ENCODE data around the gene GARRE1. TPM values are rescaled to one million over a fixed set of nuclear protein-coding genes. Genes with fewer than 3 reads are reported as not detected.

Gene GARRE1
- total RNA-seq, 1 experiment from 2014 or later = 16.9 TPM

DNA sequence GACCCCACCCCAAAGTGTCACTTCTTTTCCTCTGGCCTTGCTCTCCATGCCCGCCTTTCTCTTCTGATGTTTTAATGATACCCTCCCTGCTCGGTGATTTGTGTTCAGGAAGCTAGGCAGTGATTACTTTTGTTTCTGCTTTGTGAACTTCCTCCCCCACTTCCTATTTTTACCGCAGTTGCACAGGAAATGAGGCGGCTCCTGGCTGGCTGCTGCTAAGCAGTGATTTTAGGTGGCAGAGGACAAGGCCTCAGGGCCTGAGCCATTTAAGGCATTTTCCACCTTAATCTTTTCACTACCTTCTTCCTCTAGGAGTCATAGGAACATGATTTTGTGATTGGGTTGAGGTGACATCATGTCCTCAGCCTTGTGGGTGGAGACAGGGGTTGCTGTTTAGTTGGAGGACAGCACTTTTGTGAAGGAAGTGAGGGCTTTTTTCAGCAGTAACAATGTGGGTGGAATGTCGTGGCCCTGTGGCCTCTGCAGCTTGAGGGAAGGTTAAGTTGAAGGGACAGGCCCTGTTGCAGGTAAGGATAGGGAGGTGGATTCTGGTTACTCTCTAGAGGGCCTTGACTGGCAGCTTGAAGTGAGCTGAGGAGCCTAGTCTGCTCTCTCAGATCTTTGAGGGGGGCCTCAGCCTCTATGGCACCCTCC is 15.7 kb downstream of the GARRE1 start:
- Histone ChIP-seq H3K36me3 (ENCODE audit: control insufficient read depth in 1 of 2, insufficient read depth in 2 of 2, low read length in 2 of 2) (no peaks in the 10 kb centered on the region), H3K9me2 (ENCODE audit: insufficient read depth) (no peaks in the 10 kb centered on the region), H3K4me3 (replicated peaks in 1 of 2; ENCODE audit: low read depth in 1 of 2, low read length in 2 of 2) (0 out of 4 replicates have a peak overlapping the region, but pooled peaks of 1 of the 2 experiments have one; percentile 3), H3K4me2 (ENCODE audit: low read length) (peak overlapping the region; percentile 42), H3K9ac (ENCODE audit: low read length) (peak overlapping the region; percentile 21), H3K27ac (ENCODE audit: low read depth, low read length) (peak overlapping the region; percentile 13), H2AFZ (ENCODE audit: low read depth, low read length, poor library complexity, severe bottlenecking) (no peak overlapping the region), H3K9me3 (ENCODE audit: control insufficient read depth in 1 of 2, insufficient read depth in 1 of 2, low read depth in 1 of 2, low read length in 2 of 2) (no peaks in the 10 kb centered on the region), H3K79me2 (ENCODE audit: insufficient read depth, low read length) (peaks cover 29% of the 10 kb centered on the region), H3K4me1 (ENCODE audit: control insufficient read depth in 1 of 2, insufficient read depth in 2 of 2, low read length in 2 of 2) (peaks cover 14 to 22% of the 10 kb centered on the region in 2 experiments), H3K27me3 (ENCODE audit: insufficient read depth, low read length) (no peaks in the 10 kb centered on the region), H4K20me1 (ENCODE audit: insufficient read depth) (no peaks in the 10 kb centered on the region)
- BruUV-seq (replicated peaks) = no TSS peak
- TF ChIP-seq, protein P1, sequence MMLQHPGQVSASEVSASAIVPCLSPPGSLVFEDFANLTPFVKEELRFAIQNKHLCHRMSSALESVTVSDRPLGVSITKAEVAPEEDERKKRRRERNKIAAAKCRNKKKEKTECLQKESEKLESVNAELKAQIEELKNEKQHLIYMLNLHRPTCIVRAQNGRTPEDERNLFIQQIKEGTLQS (IDR thresholded peaks at IDR 0.05) = no peak
- TF ChIP-seq ZFX (IDR thresholded peaks at IDR 0.05) = no peak
- no peak for TF ChIP-seq CBX3 (IDR thresholded peaks at IDR 0.05; ENCODE audit: low read depth)
- TF ChIP-seq RAD21 (IDR thresholded peaks at IDR 0.05; ENCODE audit: low read depth) = no peak
- TF ChIP-seq, protein P2, sequence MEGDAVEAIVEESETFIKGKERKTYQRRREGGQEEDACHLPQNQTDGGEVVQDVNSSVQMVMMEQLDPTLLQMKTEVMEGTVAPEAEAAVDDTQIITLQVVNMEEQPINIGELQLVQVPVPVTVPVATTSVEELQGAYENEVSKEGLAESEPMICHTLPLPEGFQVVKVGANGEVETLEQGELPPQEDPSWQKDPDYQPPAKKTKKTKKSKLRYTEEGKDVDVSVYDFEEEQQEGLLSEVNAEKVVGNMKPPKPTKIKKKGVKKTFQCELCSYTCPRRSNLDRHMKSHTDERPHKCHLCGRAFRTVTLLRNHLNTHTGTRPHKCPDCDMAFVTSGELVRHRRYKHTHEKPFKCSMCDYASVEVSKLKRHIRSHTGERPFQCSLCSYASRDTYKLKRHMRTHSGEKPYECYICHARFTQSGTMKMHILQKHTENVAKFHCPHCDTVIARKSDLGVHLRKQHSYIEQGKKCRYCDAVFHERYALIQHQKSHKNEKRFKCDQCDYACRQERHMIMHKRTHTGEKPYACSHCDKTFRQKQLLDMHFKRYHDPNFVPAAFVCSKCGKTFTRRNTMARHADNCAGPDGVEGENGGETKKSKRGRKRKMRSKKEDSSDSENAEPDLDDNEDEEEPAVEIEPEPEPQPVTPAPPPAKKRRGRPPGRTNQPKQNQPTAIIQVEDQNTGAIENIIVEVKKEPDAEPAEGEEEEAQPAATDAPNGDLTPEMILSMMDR (IDR thresholded peaks at IDR 0.05 in 2 of 3, conservative IDR thresholded peaks at IDR 0.05 in 1 of 3; ENCODE audit: borderline replicate concordance in 1 of 3, insufficient read depth in 1 of 3, low read depth in 2 of 3, low read length in 2 of 3) = no peak
- TF ChIP-seq, protein P3, sequence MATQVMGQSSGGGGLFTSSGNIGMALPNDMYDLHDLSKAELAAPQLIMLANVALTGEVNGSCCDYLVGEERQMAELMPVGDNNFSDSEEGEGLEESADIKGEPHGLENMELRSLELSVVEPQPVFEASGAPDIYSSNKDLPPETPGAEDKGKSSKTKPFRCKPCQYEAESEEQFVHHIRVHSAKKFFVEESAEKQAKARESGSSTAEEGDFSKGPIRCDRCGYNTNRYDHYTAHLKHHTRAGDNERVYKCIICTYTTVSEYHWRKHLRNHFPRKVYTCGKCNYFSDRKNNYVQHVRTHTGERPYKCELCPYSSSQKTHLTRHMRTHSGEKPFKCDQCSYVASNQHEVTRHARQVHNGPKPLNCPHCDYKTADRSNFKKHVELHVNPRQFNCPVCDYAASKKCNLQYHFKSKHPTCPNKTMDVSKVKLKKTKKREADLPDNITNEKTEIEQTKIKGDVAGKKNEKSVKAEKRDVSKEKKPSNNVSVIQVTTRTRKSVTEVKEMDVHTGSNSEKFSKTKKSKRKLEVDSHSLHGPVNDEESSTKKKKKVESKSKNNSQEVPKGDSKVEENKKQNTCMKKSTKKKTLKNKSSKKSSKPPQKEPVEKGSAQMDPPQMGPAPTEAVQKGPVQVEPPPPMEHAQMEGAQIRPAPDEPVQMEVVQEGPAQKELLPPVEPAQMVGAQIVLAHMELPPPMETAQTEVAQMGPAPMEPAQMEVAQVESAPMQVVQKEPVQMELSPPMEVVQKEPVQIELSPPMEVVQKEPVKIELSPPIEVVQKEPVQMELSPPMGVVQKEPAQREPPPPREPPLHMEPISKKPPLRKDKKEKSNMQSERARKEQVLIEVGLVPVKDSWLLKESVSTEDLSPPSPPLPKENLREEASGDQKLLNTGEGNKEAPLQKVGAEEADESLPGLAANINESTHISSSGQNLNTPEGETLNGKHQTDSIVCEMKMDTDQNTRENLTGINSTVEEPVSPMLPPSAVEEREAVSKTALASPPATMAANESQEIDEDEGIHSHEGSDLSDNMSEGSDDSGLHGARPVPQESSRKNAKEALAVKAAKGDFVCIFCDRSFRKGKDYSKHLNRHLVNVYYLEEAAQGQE (IDR thresholded peaks at IDR 0.05; ENCODE audit: low read depth) = no peak
- TF ChIP-seq JUND (IDR thresholded peaks at IDR 0.05) = no peak
- no peak for TF ChIP-seq SP1 (IDR thresholded peaks at IDR 0.05; ENCODE audit: low read depth)
- no peak for TF ChIP-seq EZH2phosphoT487 (IDR thresholded peaks at IDR 0.05; ENCODE audit: borderline replicate concordance)
- TF ChIP-seq EZH2 (IDR thresholded peaks at IDR 0.05) = no peak
- TF ChIP-seq, protein P4, sequence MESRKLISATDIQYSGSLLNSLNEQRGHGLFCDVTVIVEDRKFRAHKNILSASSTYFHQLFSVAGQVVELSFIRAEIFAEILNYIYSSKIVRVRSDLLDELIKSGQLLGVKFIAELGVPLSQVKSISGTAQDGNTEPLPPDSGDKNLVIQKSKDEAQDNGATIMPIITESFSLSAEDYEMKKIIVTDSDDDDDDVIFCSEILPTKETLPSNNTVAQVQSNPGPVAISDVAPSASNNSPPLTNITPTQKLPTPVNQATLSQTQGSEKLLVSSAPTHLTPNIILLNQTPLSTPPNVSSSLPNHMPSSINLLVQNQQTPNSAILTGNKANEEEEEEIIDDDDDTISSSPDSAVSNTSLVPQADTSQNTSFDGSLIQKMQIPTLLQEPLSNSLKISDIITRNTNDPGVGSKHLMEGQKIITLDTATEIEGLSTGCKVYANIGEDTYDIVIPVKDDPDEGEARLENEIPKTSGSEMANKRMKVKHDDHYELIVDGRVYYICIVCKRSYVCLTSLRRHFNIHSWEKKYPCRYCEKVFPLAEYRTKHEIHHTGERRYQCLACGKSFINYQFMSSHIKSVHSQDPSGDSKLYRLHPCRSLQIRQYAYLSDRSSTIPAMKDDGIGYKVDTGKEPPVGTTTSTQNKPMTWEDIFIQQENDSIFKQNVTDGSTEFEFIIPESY (IDR thresholded peaks at IDR 0.05; ENCODE audit: extremely low read depth, insufficient replicate concordance, low read length) = no peak
- RAD21 ChIA-PET (ENCODE audit: low non-redundant PET in 1 of 2, low total read pairs in 2 of 2, uncharacterized antibody in 2 of 2, unreplicated experiment in 2 of 2) = no interaction called here
- CTCF ChIA-PET = no interaction called here
- POLR2A ChIA-PET = interaction anchor here (0.6 to 0.9 kb wide), 2 partner anchors 10 to 44 kb away, joined by 3 to 5 read pairs; no protein-coding TSS in a partner anchor
- intact Hi-C loops (cut with micrococcal nuclease) = no loop called here
- ATAC-seq (peak; percentile 69), DNase-seq (ENCODE audit: low read depth, low spot score) (no peak)
